Ovary (tissue), 9 donors: Measurements from ENCODE around the gene CPTP. TPM values are rescaled to one million over a fixed set of nuclear protein-coding genes. Genes with fewer than 3 reads are reported as not detected.

Experiments
- DNase-seq, 5 donors: peaks; one replicate each; pipeline ENCODE4 v3.0.0-alpha.2; 2019 to 2020
- H3K27ac ChIP-seq, 2 donors: fragments of 200-600 bp; one replicate each; pipeline versions ENCODE4 v1.5.1 to v1.8.0; 2019 to 2022
- H3K27me3 ChIP-seq: fragments of 200-600 bp; one replicate; pipeline ENCODE4 v1.8.0; 2022
- H3K36me3 ChIP-seq: fragments of 200-600 bp; sonication (generic); one replicate; pipeline ENCODE4 v1.5.1; 2019
- H3K4me1 ChIP-seq: one replicate; pipeline ENCODE4 v1.8.1; 2013; ENCODE audit warnings: mild to moderate bottlenecking, moderate library complexity; ENCODE audit not compliant: insufficient read depth
- H3K4me3 ChIP-seq: fragments of 200-600 bp; sonication (generic); one replicate; pipeline ENCODE4 v1.5.1; 2017
- H3K9me3 ChIP-seq, 2 donors: fragments of 200-600 bp in 1 of 2; sonication (generic) in 1 of 2; one replicate each; pipeline versions ENCODE4 v1.5.1 to v1.8.1; 2013 to 2019; ENCODE audit warnings: mild to moderate bottlenecking in 1 of 2, moderate library complexity in 1 of 2
- EP300 ChIP-seq: sonication (generic); formaldehyde crosslinking; IDR thresholded peaks from one replicate; pipeline ENCODE4 v1.6.1; 2017; ENCODE audit warnings: antibody characterized with exemption
- POLR2A ChIP-seq: fragments of 450-650 bp; IDR thresholded peaks from one replicate; pipeline ENCODE4 v1.6.1; 2017; ENCODE audit warnings: antibody characterized with exemption, mild to moderate bottlenecking, moderate library complexity
- WGBS, 3 donors: extraction: QIAGEN DNeasy Blood & Tissue Kit in 1 of 3; methylation state at CpG; one replicate each; pipeline versions ENCODE4 v1.1.5 to v1.1.7; 2013 to 2017; 5-methylcytosine and 5-hydroxymethylcytosine counted together
- intact Hi-C, 4 donors: fragments of 100-400 bp; cut with DNase I; formaldehyde crosslinking; loops; one replicate each; pipeline versions ENCODE4 v1.11.0 to v1.15.1; 2022 to 2023
- polyA plus RNA-seq, 2 donors: library from polyadenylated mRNA; stranded (reverse); fragments of 200-250 nt in 1 of 2; fragments of 350-450 nt in 1 of 2; fragmentation: Illumina TruSeq in 1 of 2; extraction: RNeasy Lipid Tissue Mini Kit (QIAGEN cat#74804) in 1 of 2; gene quantifications; one replicate each; pipeline ENCODE4 v1.2.3, GENCODE V29; 2013 to 2014
- total RNA-seq, 7 donors: library from RNA; depleted of rRNA in 2 of 7; stranded (reverse); fragments of >200 nt in 2 of 7; fragmentation: NEBNext Ultra II Directional in 3 of 7; extraction: Animal tissue kit (Norgen Biotek cat#: 25700) in 3 of 7; gene quantifications; one replicate each; pipeline versions ENCODE4 v1.1.0 to v1.2.4, GENCODE V29; 2016 to 2023
- TF ChIP-seq, protein P1 (sequence below), 3 donors: fragments of 450-650 bp in 2 of 3; fragments of 200-600 bp in 1 of 3; IDR thresholded peaks; one replicate each; pipeline versions ENCODE4 v1.5.1 to v1.8.0; 2016 to 2022; ENCODE audit warnings: antibody characterized with exemption in 3 of 3, mild to moderate bottlenecking in 1 of 3
- donor health status: DM: no; HTN: no; CAD: no; lungs with moderate emphysema.
- donor health status: DM: no; HTN: no; CAD: no.
- donor health status: Bipolar disorder and iron deficiency.
- donor health status: DM: yes; HTN: yes; CAD: no.
- donor health status: DM: no; HTN: no; CAD: no.
- donor health status: DM: yes; HTN: yes; CAD: no.

CPTP gene
- total and polyA plus RNA-seq, 9 donors: 2.4 to 21.0 (median 14.8) TPM

DNA sequence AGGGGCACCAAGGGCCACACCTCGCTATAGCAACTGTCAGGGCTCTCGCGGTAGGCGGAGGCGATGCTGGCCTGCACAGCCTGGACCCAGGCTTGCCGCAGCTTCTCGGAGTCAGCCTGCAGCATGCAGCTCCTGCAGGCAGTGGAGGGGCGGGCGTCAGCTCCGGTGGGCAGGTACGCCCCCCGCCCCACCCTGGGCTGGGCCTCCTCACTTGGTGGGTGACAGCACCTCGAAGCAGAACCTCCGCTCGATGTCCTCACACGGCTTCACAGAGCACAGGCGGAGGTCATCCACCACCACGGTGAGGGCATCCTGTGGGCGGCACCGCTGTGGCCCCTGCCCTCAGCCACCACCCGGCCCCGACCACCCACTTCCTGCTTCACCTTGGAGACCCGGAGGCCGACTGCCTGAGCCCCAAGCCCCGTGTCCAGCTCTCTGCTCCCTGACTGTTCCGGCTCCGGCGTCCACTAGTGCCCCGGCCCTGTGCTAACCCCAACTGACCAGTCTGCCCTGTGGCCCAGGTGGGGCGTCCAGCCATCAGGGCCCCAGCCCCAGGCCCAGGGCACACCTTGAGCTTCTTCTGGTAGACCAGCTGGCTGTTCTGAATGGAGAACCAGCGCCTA, 26.7 kb upstream of the CPTP start:
- TF ChIP-seq EP300 (no peak), POLR2A (no peak)
- TF ChIP-seq, protein P1, sequence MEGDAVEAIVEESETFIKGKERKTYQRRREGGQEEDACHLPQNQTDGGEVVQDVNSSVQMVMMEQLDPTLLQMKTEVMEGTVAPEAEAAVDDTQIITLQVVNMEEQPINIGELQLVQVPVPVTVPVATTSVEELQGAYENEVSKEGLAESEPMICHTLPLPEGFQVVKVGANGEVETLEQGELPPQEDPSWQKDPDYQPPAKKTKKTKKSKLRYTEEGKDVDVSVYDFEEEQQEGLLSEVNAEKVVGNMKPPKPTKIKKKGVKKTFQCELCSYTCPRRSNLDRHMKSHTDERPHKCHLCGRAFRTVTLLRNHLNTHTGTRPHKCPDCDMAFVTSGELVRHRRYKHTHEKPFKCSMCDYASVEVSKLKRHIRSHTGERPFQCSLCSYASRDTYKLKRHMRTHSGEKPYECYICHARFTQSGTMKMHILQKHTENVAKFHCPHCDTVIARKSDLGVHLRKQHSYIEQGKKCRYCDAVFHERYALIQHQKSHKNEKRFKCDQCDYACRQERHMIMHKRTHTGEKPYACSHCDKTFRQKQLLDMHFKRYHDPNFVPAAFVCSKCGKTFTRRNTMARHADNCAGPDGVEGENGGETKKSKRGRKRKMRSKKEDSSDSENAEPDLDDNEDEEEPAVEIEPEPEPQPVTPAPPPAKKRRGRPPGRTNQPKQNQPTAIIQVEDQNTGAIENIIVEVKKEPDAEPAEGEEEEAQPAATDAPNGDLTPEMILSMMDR (IDR thresholded peaks at IDR 0.05): no peak
- H3K36me3 ChIP-seq: no peaks in the 10 kb centered on the region
- H3K27ac ChIP-seq: no peak overlapping the region
- DNase-seq: no peak
- H3K9me3 ChIP-seq: no peaks in the 10 kb centered on the region
- H3K4me3 ChIP-seq: no peak overlapping the region
- H3K27me3 ChIP-seq: no peaks in the 10 kb centered on the region
- WGBS, 3 donors: 90 to 93% (median 92%) methylated on average over 28 to 31 of the region's 31 CpGs
- intact Hi-C loops: loop anchor here in 3 of 4 donors (10.0 kb wide), 2 partner anchors 253 to 313 kb away; partner anchors contain the start of gene PERM1 (in 2 of the 3)
- no peaks in the 10 kb centered on the region for H3K4me1 ChIP-seq

DNA sequence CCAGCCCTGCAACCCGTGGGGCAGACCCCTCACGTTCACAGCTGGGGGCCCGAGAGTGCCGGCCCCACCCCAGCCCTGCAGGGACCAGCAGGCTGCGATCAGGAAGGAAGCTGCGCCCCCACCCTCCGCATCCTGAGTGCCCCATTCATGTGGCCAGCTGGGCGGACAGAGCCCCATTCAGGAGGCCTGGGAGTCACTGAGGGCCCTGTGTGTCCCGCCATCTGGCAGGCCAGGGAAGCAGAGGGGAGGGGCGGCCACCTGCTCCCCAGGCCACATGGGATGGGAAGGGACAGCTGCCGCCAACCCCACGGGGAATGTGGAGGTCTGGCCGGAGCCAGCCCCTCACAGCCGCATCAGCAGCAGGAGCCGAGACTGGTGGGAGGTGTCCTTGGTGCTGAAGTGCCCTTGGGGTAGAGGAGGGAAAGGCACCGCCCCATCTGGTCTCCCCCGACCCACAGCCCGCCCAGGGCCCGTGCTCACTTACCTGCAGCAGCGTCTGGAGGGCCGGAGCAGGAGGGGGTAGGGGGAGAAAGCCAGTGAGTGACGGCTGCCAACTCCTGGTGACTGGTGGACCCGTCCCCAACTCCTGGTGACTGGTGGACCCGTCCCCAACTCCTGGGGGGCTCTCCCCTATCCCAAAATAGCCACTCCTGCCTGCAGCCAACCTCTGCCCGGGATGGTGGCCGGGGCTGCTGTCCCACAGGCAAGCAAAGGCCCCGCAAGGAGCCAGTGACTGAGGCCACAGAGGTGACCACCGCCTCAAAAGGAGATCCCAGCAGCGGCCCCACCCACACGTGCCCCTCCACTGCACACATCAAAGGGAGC, 25.5 kb upstream of the CPTP start:
- Histone ChIP-seq H3K27ac (no peak overlapping the region), H3K4me3 (no peak overlapping the region), H3K36me3 (no peaks in the 10 kb centered on the region), H3K4me1 (no peaks in the 10 kb centered on the region), H3K27me3 (no peaks in the 10 kb centered on the region), H3K9me3 (no peaks in the 10 kb centered on the region)
- TF ChIP-seq, protein P1 (IDR thresholded peaks at IDR 0.05): no peak
- TF ChIP-seq EP300: no peak
- TF ChIP-seq POLR2A: no peak
- DNase-seq: no peak
- WGBS, 3 donors: 66 to 70% (median 67%) methylated on average over 29 to 30 of the region's 30 CpGs
- intact Hi-C loops: loop anchor here in 3 of 4 donors (10.0 kb wide), 2 partner anchors 254 to 314 kb away; partner anchors contain the start of gene PERM1 (in 2 of the 3)

DNA sequence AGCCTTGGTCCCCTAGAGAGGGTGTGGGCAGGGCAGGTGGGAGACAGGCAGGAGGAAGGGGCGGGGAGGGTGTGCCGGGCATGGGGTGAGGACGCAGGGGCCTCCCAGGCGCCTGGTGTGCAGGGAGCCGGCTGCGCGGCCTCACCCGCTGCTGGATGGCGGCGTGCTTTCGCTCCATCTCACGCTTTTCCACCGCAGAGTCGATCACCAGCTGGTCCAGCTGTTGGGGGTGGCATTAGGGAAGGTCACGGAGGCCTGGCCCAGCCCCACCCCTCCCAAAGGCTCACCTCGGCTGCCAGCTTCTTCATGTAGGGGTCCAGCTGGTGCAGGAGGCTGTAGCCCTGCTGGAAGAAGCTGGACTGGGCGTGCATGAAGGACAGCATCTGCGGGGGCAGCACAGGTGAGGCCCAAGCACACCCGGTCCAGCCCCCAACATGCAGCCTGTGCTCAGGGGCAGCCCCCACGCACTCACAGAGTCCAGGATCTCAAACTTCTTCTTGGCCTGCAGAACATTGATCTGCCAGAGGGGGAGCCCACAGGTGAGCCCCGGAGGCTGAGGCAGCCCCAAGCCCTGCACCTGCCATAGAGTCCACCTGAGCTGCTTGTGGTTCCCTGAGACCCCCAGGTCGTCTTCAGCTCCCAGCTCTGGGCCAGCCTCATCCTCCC, 24.8 kb upstream of the CPTP start:
- TF ChIP-seq, protein P1 (IDR thresholded peaks at IDR 0.05): no peak
- TF ChIP-seq EP300: no peak
- TF ChIP-seq POLR2A: no peak
- H3K9me3 ChIP-seq: no peaks in the 10 kb centered on the region
- intact Hi-C loops: loop anchor here in 3 of 4 donors (10.0 kb wide), 2 partner anchors 255 to 315 kb away; partner anchors contain the start of gene PERM1 (in 2 of the 3)
- no peak for DNase-seq
- no peak overlapping the region for H3K27ac ChIP-seq
- no peak overlapping the region for H3K4me3 ChIP-seq
- 77 to 79% (median 78%) methylated on average over 19 to 22 of the region's 22 CpGs for WGBS, 3 donors
- peaks cover 6% of the 10 kb centered on the region for H3K4me1 ChIP-seq
- no peaks in the 10 kb centered on the region for H3K27me3 ChIP-seq
- H3K36me3 ChIP-seq: no peaks in the 10 kb centered on the region

DNA sequence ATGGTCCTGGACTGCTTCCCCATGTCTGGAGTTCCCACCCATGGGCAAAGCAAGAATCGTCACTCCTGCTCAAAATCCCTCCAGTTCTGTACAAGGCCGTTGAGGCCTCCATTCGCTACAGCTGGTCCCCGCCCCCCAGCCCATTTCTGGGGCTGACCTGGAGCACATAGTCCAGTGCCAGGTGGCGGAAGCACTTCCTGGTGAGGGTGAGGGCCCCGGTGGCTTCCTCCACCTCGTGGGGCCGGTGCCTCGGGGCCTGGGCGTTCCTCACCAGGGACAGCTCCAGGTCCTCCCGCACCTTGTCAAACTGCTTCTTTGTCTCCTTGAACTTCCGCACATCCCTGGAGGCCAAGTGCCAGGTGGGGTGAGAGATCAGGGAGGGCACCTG, 24.3 kb upstream of the CPTP start:
- DNase-seq: no peak
- Histone ChIP-seq H3K36me3 (no peaks in the 10 kb centered on the region), H3K9me3 (no peaks in the 10 kb centered on the region), H3K4me3 (no peak overlapping the region), H3K27ac (no peak overlapping the region), H3K4me1 (peaks cover 9% of the 10 kb centered on the region), H3K27me3 (no peaks in the 10 kb centered on the region)
- 81 to 87% (median 84%) methylated on average over 11 to 12 of the region's 12 CpGs for WGBS, 3 donors
- intact Hi-C loops: no loop called here
- no peak for TF ChIP-seq EP300
- TF ChIP-seq, protein P1 (IDR thresholded peaks at IDR 0.05): no peak
